ENCODE results near the gene RNF145.
A peak's percentile ranks its signal among the peaks of the same experiment; 100 is the strongest.

RNF145 gene

GRCh38 chr5:159199225-159199624, 10.1 kb downstream of the RNF145 start:
- DNase-seq (ENCODE audit: low read depth): no peak

DNA sequence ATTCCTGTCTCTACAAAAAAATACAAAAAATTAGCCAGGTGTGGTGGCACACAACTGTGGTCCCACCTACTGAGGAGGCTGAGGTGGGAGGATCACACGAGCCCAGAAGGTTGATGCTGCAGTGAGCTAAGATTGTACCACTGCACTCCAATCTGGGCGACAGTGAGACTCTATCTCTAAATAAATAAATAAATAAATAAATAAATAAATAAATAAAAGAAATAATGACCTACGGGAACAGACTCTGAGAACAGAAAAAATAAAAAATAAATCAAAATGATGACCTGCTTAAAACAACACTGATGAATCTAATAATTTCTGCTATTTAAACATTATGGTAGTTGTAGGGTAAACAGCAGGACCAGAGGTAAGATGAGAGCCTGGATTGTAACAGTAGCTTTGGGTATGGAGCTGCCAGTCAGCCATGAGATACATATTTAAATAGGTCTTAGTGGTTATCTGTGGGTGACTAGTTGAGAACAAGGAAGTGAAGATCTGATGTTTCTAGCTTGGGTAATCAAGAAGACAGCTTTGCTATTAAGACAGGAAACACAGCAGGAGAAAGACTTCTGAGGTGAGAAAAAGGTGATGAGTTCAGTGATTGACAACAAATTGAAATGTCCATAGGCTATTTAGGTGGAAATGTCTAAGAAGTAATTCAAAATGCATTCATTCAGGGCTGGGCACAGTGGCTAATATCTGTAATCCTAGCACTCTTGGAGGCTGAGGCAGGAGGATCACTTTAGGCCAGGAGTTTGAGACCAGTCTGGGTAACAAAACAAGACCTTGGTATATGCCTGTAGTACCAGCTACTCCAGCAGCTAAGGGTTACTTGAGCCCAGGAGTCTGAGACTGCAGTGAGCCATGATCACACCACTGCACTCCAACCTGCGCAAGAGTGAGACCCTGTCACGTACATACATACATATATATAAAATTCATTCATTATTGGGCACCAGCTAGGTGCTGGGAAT, 11.0 kb downstream of the RNF145 start:
- no peak for DNase-seq (ENCODE audit: low read depth)
- no peak overlapping the region for H3K4me3 ChIP-seq (ENCODE audit: low read depth, low read length)

More at GRCh38 chr5:159199225-159199624, 10.1 kb downstream of the RNF145 start:
- H3K4me3 ChIP-seq (ENCODE audit: low read depth, low read length): no peak overlapping the region

- DNase-seq (ENCODE audit: low read depth): no peak
Observed at GRCh38 chr5:159195775-159196174, 13.6 kb downstream of the RNF145 start.

DNA sequence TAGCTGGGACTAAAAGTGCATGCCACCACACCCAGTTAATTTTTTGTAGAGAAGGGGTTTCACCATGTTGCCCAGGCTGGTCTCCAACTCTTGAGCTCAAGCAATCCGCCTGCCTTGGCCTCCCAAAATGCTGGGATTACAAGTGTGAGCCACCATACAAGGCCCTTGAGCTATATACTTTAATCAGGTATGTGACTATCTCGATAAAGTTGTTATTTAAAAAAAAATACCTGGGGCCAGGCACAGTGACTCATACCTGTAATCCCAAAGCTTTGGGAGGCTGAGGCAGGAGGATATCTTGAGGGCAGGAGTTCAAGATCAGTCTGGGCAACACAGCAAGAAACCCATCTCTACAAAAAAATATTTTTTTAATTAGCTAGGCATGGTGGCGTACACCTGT, 19.2 kb downstream of the RNF145 start:
- DNase-seq (ENCODE audit: low read depth): no peak

More at GRCh38 chr5:159195775-159196174, 13.6 kb downstream of the RNF145 start:
- no peak overlapping the region for H3K4me3 ChIP-seq (ENCODE audit: low read depth, low read length)

DNA sequence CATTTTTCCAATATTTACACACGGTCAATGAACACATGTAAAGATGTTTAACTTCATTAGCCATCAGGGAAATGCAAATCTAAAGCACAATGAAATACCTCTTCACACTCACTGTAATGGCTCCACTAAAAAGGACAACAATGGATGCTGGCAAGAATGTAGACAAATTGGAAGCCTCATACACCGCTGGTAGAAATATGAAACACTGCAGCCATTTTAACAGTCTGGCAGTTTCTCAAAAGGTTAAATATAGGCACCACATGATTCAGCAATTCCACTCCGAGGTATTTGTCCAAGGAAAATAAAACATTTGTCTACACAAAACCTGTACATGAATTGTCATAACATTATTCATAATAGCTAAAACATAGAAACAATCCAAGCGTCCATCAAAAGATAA, 20.0 kb downstream of the RNF145 start:
- H3K4me3 ChIP-seq (ENCODE audit: low read depth, low read length): no peak overlapping the region
- DNase-seq (ENCODE audit: low read depth): no peak

More for the DNA sequence above, 19.2 kb downstream of the RNF145 start:
- H3K4me3 ChIP-seq (ENCODE audit: low read depth, low read length): no peak overlapping the region

DNA sequence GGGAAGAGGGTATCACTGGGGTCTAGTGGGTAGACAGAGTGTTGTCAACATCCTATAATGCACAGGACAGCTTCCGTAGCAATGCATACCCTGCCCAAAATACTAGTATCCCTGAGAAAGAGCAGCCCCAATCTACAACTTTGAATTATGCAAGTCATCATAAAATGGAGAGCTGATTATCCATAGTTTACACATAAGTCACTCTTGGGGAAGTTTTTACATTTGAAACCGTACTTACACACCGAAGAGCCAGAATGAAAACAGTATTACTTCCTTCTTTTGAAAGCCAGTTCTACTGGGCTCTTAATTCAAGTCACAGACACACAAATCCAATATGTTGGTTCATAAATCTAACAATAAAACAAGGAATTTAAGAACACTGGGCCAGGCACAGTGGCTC, 21.6 kb downstream of the RNF145 start:
- no peak overlapping the region for H3K4me3 ChIP-seq (ENCODE audit: low read depth, low read length)
- no peak for DNase-seq (ENCODE audit: low read depth)

- DNase-seq (ENCODE audit: low read depth): no peak
- no peak overlapping the region for H3K4me3 ChIP-seq (ENCODE audit: low read depth, low read length)
Observed at GRCh38 chr5:159186319-159186718, 23.0 kb downstream of the RNF145 start.

- no peak overlapping the region for H3K4me3 ChIP-seq (ENCODE audit: low read depth, low read length)
- DNase-seq (ENCODE audit: low read depth): no peak
Observed at GRCh38 chr5:159185773-159186172, 23.6 kb downstream of the RNF145 start.

GRCh38 chr5:159184858-159185381, 24.4 kb downstream of the RNF145 start:
- DNase-seq (ENCODE audit: low read depth): peak; percentile 86
- no peak overlapping the region for H3K4me3 ChIP-seq (ENCODE audit: low read depth, low read length)

DNA sequence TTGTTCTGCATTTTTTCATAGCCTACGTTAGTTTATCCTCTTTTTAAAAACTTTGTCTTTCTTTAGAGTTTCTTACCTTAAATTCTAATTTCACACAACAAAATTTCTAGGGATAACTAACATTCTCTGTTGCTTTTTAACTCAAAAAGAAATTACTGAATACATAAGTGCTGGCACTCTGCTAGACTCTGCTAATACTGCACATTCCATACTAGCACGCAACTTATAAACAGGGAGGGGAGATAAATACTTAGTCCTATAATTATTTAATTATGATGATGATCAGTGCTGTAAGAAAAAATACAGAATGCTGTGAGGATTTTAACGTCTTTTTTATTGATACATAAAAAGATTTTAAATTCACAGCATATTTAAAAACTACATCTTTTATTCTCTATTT, 25.1 kb downstream of the RNF145 start:
- no peak for DNase-seq (ENCODE audit: low read depth)
- H3K4me3 ChIP-seq (ENCODE audit: low read depth, low read length): no peak overlapping the region

- no peak overlapping the region for H3K4me3 ChIP-seq (ENCODE audit: low read depth, low read length)
- DNase-seq (ENCODE audit: low read depth): no peak
Observed at GRCh38 chr5:159183247-159183646, 26.1 kb downstream of the RNF145 start.

DNA sequence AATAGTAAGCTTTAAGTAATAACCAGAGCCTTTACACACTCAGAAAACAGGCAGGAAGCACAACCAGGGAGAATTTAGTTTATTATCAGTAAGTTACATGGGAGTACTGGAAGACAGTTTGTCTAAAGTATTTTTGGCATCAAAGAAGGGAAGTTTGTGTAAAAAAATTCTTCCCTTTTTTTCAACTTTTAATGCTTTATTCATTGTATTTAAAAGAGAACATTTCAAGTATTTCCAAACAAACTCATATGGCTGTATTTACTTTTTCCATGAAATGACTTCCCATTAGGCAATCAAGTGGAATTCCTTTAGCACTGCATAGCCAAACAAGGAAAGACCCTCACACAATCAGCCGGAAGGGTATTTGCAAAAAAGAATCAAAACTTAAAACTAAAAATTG, 26.7 kb downstream of the RNF145 start:
- no peak overlapping the region for H3K4me3 ChIP-seq (ENCODE audit: low read depth, low read length)

GRCh38 chr5:159181651-159182050, 27.7 kb downstream of the RNF145 start:
- DNase-seq (ENCODE audit: low read depth): no peak
- no peak overlapping the region for H3K4me3 ChIP-seq (ENCODE audit: low read depth, low read length)

More for the DNA sequence above, 26.7 kb downstream of the RNF145 start:
- no peak for DNase-seq (ENCODE audit: low read depth)

DNA sequence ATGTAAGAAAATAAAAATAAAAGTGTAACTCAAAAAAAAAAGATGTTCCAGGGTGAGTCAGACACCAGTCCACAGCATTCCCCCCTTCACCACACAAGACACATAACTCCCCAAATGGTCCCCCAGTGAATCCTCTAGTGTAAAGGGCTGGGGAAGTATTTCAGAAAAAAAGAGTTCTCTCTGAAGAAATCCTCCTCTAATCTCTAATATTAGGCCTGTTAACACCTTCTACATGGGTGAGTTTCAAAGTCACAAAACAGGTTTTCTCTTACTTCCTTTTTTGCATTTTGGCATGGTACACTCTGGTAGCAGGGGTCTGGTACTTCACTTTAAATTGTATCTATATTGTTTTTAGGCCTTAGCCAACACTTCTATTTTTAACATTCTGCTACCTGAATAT, 28.2 kb downstream of the RNF145 start:
- DNase-seq (ENCODE audit: low read depth): no peak
- H3K4me3 ChIP-seq (ENCODE audit: low read depth, low read length): no peak overlapping the region

DNA sequence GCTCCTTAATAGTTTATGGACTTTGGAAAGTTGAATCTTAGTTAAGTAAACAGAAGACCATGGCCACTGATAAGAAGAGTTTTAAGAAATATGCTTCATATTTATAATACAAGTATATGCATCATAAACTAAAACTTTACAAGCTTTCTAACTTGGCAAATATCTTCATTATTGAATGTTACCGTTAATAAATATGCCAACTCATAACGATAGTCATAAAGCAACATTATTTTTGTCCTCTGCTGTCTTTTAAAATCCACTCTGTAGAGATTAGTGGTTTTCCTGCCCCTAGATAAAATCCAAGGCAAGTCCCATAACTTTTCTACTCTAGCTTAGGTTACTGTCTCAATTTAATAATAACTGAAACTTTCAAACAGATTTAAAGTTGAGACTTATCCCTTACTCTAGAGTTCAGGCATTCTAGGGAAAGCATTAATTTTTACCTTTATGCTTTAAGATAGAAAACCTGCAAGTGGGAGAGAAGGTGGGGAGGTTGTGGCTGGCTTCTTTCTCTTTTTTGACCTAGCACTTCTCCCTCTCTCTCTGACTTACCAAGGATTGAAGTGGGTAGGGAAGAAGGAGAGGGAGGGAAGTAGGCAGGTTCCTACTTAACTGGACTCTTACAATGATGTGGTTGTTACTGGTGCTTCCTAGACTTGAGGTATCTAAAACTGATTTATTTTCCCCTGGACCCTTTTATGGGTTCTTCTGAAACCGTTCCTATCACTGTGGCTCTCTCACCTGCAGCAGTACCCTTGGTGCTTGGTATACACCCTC, 29.6 kb downstream of the RNF145 start:
- H3K4me3 ChIP-seq (ENCODE audit: low read depth, low read length): no peak overlapping the region
- no peak for DNase-seq (ENCODE audit: low read depth)

- DNase-seq (ENCODE audit: low read depth): peak; percentile 91
Observed at GRCh38 chr5:159178978-159179377, 30.4 kb downstream of the RNF145 start.

DNA sequence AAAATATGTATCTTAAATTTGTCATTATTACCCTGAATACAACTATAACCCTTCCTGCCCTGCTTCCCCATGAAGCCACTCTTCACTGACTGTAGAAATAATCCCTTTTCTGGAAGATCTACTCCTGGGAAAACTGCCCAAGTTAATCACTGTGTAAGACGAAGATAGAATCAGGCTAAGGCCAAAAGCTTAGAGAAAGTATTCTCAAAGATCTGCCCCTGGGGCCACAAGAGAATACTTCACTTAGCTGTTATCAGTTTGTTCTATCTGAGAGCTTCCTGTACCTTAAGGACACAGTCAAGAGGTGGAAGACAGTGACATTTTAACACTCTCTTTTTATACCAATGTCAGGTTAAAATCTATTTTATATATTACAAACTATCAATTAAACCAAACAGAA, 33.8 kb downstream of the RNF145 start:
- H3K4me3 ChIP-seq (ENCODE audit: low read depth, low read length): no peak overlapping the region
- no peak for DNase-seq (ENCODE audit: low read depth)

More at GRCh38 chr5:159178978-159179377, 30.4 kb downstream of the RNF145 start:
- H3K4me3 ChIP-seq (ENCODE audit: low read depth, low read length): no peak overlapping the region

DNA sequence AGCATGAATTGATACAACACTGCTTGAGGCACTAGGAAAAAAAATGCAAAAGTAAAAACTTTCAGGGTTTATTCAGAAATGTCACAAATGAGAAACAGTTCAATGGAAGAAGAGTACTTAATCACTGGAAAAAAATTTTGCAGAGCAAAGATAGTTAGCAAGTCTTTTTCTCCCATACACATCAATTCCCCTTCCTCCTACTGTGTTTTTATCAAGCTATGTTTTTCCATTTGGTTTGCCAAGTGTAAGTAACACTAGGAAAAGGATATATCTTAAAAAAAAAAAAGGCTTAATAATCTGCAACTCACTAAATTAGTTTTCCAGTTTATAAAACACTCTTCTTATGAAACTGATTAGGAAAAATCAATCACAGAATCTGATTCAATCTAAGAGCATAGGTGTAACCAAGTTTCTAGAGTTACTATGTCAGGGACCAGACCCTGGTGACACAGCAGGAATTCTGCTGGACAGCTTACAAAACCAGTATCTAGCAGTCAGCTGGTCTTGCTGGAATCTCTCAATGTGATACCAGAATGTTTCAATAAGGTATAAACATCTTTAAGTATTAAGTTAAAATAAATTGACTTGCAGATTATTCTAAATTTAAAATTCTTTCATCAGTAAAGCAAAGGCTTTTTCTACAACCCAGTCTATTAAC, 34.7 kb downstream of the RNF145 start:
- no peak for DNase-seq (ENCODE audit: low read depth)
- H3K4me3 ChIP-seq (ENCODE audit: low read depth, low read length): no peak overlapping the region

GRCh38 chr5:159171274-159171673, 38.1 kb downstream of the RNF145 start:
- no peak overlapping the region for H3K4me3 ChIP-seq (ENCODE audit: low read depth, low read length)
- DNase-seq (ENCODE audit: low read depth): no peak

DNA sequence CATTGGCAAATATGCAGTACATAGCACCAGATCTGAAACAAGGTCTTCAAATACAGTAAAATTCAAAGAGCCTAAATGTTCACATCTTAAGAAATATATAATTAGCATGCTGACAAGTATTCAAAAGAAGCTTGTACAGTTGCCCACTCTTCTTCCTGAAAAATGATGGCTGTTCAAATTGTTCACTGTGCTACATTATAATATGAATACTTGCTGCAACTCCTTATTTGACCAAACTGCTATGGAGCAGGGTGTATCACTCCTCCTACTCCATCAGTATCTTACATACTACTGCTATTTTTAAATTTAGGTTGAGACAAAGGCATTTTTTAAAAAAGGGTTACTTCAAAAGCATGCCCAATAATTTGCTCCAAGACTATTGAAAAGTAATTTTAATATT, 39.3 kb downstream of the RNF145 start:
- no peak for DNase-seq (ENCODE audit: low read depth)

More for the DNA sequence above, 39.3 kb downstream of the RNF145 start:
- H3K4me3 ChIP-seq (ENCODE audit: low read depth, low read length): no peak overlapping the region
